OCI-LY7 (cell line): Measurements from ENCODE around the gene TMEM207. TPM values are rescaled to one million over a fixed set of nuclear protein-coding genes. Genes with fewer than 3 reads are reported as not detected.

Experiments
- BruUV-seq: library from RNA; stranded (reverse); fragments of 400-500 nt; replicated peaks from 2 replicates; lab custom pipeline; 2021; lab: Mats Ljungman, UMichigan
- CTCF ChIA-PET: fragments of 300-600 bp; sonication (Branson Sonifier 250); formaldehyde crosslinking; loops from one replicate; lab custom pipeline; 2022; ENCODE audit warnings: antibody characterized with exemption; ENCODE audit not compliant: unreplicated experiment; lab: Charles Lee
- POLR2A ChIA-PET: fragments of 300-600 bp; sonication (Branson Sonifier 250); formaldehyde crosslinking; loops from one replicate; lab custom pipeline; 2022; ENCODE audit warnings: antibody characterized with exemption; lab: Charles Lee
- DNase-seq: peaks from one replicate; pipeline ENCODE4 v3.0.0-alpha.2; 2015; ENCODE audit warnings: low spot score
- H2AFZ ChIP-seq: fragments of 200-600 bp; sonication (generic), shearing (Covaris generic); 2 replicates; pipeline ENCODE4 v1.6.1; 2014; ENCODE audit warnings: mild to moderate bottlenecking, antibody characterized with exemption, low read length, moderate library complexity
- H3K27ac ChIP-seq: fragments of 200-600 bp; sonication (generic); 2 replicates; pipeline ENCODE4 v1.5.1; 2014; ENCODE audit warnings: mixed run types, low read depth, mild to moderate bottlenecking, moderate library complexity, low read length, inconsistent platforms; ENCODE audit not compliant: poor library complexity, severe bottlenecking
- H3K36me3 ChIP-seq: fragments of 200-600 bp; sonication (generic); 2 replicates; pipeline ENCODE4 v1.6.1; 2014; ENCODE audit warnings: mild to moderate bottlenecking, antibody characterized with exemption, low read length, moderate library complexity, mixed read lengths; ENCODE audit not compliant: insufficient read depth
- H3K4me1 ChIP-seq: fragments of 200-600 bp; sonication (generic); 2 replicates; pipeline ENCODE4 v1.5.1; 2014; ENCODE audit warnings: mild to moderate bottlenecking, low read length; ENCODE audit not compliant: insufficient read depth, poor library complexity, severe bottlenecking
- H3K4me2 ChIP-seq: fragments of 200-600 bp; sonication (generic); 2 replicates; pipeline ENCODE4 v1.6.1; 2014; ENCODE audit warnings: mild to moderate bottlenecking, low read length
- H3K4me3 ChIP-seq: fragments of 200-600 bp; sonication (generic); 2 replicates; pipeline ENCODE4 v1.5.1; 2014; ENCODE audit warnings: mild to moderate bottlenecking, low read depth, low read length; ENCODE audit not compliant: poor library complexity, severe bottlenecking
- H3K79me2 ChIP-seq: fragments of 200-600 bp; sonication (generic); 2 replicates; pipeline ENCODE4 v1.6.1; 2016; ENCODE audit warnings: low read depth, mild to moderate bottlenecking, low read length, moderate library complexity, mixed read lengths; ENCODE audit not compliant: insufficient read depth
- H3K9me2 ChIP-seq: fragments of 200-600 bp; sonication (generic); 2 replicates; pipeline ENCODE4 v1.6.1; 2016; ENCODE audit warnings: mild to moderate bottlenecking, low read length, mixed read lengths; ENCODE audit not compliant: insufficient read depth
- H3K9me3 ChIP-seq: fragments of 200-600 bp; sonication (generic); 2 replicates; pipeline ENCODE4 v1.6.1; 2014; ENCODE audit warnings: mild to moderate bottlenecking, mixed run types, low read length, mixed read lengths
- H4K20me1 ChIP-seq: fragments of 200-600 bp; sonication (generic); 2 replicates; pipeline ENCODE4 v1.6.1; 2014; ENCODE audit warnings: mild to moderate bottlenecking, antibody characterized with exemption, low read length, moderate library complexity, mixed read lengths; ENCODE audit not compliant: insufficient read depth
- EZH2phosphoT487 ChIP-seq: fragments of 200-600 bp; sonication (generic); IDR thresholded peaks from 2 replicates; pipeline ENCODE4 v1.6.1; 2018; ENCODE audit warnings: low read depth, borderline replicate concordance, mild to moderate bottlenecking, mixed run types, antibody characterized with exemption, low read length, moderate library complexity, mixed read lengths
- intact Hi-C: fragments of 100-400 bp; cut with micrococcal nuclease; formaldehyde crosslinking; loops from one replicate; pipeline ENCODE4 v1.10.0; 2022; ENCODE audit not compliant: unreplicated experiment
- total RNA-seq, 2 experiments: library from RNA; depleted of rRNA in 1 of 2; stranded (reverse); fragments of >200 nt in 1 of 2; shearing (Covaris generic) in 1 of 2; gene quantifications; 2 replicates each; pipeline ENCODE4 v1.2.3, GENCODE V29; 2014 to 2022
- TF ChIP-seq, protein P1 (sequence below): fragments of 200-600 bp; sonication (generic); conservative IDR thresholded peaks from 2 replicates; pipeline ENCODE4 v1.5.1; 2014; ENCODE audit warnings: mild to moderate bottlenecking, antibody characterized with exemption, low read length, moderate library complexity, mixed read lengths

TMEM207 gene
- total RNA-seq, 2 experiments from 2014 or later, result not detected

- Histone ChIP-seq H3K4me1 (no peaks in the 10 kb centered on the region), H3K79me2 (no peaks in the 10 kb centered on the region), H3K9me2 (no peaks in the 10 kb centered on the region), H3K9me3 (no peaks in the 10 kb centered on the region), H3K27ac (no peak overlapping the region), H4K20me1 (no peaks in the 10 kb centered on the region), H2AFZ (no peak overlapping the region), H3K4me3 (no peak overlapping the region), H3K4me2 (no peak overlapping the region), H3K36me3 (no peaks in the 10 kb centered on the region)
- ChIA-PET CTCF (no interaction called here), POLR2A (interaction anchor here (0.8 to 1.4 kb wide), 3 partner anchors 10 to 74 kb away, joined by 3 to 4 read pairs (median 3); no protein-coding TSS in a partner anchor)
- no peak for DNase-seq
- intact Hi-C loops, result no loop called here
- BruUV-seq, result no TSS peak
- TF ChIP-seq EZH2phosphoT487, result no peak
- TF ChIP-seq, protein P1, sequence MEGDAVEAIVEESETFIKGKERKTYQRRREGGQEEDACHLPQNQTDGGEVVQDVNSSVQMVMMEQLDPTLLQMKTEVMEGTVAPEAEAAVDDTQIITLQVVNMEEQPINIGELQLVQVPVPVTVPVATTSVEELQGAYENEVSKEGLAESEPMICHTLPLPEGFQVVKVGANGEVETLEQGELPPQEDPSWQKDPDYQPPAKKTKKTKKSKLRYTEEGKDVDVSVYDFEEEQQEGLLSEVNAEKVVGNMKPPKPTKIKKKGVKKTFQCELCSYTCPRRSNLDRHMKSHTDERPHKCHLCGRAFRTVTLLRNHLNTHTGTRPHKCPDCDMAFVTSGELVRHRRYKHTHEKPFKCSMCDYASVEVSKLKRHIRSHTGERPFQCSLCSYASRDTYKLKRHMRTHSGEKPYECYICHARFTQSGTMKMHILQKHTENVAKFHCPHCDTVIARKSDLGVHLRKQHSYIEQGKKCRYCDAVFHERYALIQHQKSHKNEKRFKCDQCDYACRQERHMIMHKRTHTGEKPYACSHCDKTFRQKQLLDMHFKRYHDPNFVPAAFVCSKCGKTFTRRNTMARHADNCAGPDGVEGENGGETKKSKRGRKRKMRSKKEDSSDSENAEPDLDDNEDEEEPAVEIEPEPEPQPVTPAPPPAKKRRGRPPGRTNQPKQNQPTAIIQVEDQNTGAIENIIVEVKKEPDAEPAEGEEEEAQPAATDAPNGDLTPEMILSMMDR, result no peak
Measured at GRCh38 chr3:190497811-190498210, 48.1 kb upstream of the TMEM207 start.

DNA sequence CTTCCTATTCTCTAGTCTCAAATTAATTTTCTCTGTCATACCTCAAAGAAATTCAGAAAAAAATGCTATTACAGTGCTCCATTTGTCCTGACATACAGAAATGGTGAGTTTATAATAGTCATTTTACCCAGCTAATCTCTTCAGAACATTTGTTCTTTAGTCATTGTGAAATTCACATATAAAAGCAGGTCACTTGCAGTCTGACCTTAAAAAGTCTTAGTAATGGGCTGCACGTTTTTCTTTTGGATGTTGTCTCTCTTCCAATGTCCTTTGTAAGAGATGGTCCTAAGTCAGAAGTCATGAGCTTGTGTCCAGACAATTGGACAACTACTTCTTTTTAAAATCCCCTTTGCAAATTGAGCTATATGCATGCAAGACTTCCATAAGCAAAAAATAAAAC lies 47.2 kb upstream of the TMEM207 start:
- no peaks in the 10 kb centered on the region for H3K4me1 ChIP-seq
- no peaks in the 10 kb centered on the region for H3K9me2 ChIP-seq
- H3K9me3 ChIP-seq, result no peaks in the 10 kb centered on the region
- no TSS peak for BruUV-seq
- POLR2A ChIA-PET, result interaction anchor here (0.9 to 1.0 kb wide), 2 partner anchors 9 to 29 kb away, joined by 3 read pairs; no protein-coding TSS in a partner anchor
- no peaks in the 10 kb centered on the region for H3K79me2 ChIP-seq
- DNase-seq, result no peak
- CTCF ChIA-PET, result no interaction called here
- no peak for TF ChIP-seq EZH2phosphoT487
- TF ChIP-seq, protein P1, result no peak
- H3K4me2 ChIP-seq, result no peak overlapping the region
- H3K27ac ChIP-seq, result no peak overlapping the region
- no peaks in the 10 kb centered on the region for H3K36me3 ChIP-seq
- intact Hi-C loops, result no loop called here
- H2AFZ ChIP-seq, result no peak overlapping the region
- no peak overlapping the region for H3K4me3 ChIP-seq
- no peaks in the 10 kb centered on the region for H4K20me1 ChIP-seq

GRCh38 chr3:190495796-190496195 lies 46.1 kb upstream of the TMEM207 start:
- Histone ChIP-seq H4K20me1 (no peaks in the 10 kb centered on the region), H2AFZ (no peak overlapping the region), H3K4me1 (no peaks in the 10 kb centered on the region), H3K9me2 (no peaks in the 10 kb centered on the region), H3K4me2 (no peak overlapping the region), H3K36me3 (no peaks in the 10 kb centered on the region), H3K79me2 (no peaks in the 10 kb centered on the region), H3K4me3 (no peak overlapping the region), H3K27ac (no peak overlapping the region), H3K9me3 (no peaks in the 10 kb centered on the region)
- POLR2A ChIA-PET, result no interaction called here
- intact Hi-C loops, result no loop called here
- no peak for TF ChIP-seq EZH2phosphoT487
- TF ChIP-seq, protein P1, result no peak
- CTCF ChIA-PET, result no interaction called here
- no TSS peak for BruUV-seq
- DNase-seq, result no peak
